Fibroblast of mammary gland (primary cell): ENCODE results near the gene ALG11.

Source experiments
- DNase-seq: peaks from one replicate; pipeline ENCODE4 v3.0.0-alpha.2; 2010; ENCODE audit warnings: low read depth
- H3K4me3 ChIP-seq: 2 replicates; pipeline ENCODE4 v1.5.1; 2011; ENCODE audit warnings: low read depth, mild to moderate bottlenecking, low read length, moderate library complexity; ENCODE audit not compliant: control insufficient read depth
- TF ChIP-seq, protein P1 (sequence below): conservative IDR thresholded peaks from 2 replicates; pipeline ENCODE4 v1.5.1; 2011; ENCODE audit warnings: low read depth, low read length, inconsistent platforms; ENCODE audit not compliant: control insufficient read depth, insufficient read depth

ALG11 gene, protein sequence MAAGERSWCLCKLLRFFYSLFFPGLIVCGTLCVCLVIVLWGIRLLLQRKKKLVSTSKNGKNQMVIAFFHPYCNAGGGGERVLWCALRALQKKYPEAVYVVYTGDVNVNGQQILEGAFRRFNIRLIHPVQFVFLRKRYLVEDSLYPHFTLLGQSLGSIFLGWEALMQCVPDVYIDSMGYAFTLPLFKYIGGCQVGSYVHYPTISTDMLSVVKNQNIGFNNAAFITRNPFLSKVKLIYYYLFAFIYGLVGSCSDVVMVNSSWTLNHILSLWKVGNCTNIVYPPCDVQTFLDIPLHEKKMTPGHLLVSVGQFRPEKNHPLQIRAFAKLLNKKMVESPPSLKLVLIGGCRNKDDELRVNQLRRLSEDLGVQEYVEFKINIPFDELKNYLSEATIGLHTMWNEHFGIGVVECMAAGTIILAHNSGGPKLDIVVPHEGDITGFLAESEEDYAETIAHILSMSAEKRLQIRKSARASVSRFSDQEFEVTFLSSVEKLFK

DNA sequence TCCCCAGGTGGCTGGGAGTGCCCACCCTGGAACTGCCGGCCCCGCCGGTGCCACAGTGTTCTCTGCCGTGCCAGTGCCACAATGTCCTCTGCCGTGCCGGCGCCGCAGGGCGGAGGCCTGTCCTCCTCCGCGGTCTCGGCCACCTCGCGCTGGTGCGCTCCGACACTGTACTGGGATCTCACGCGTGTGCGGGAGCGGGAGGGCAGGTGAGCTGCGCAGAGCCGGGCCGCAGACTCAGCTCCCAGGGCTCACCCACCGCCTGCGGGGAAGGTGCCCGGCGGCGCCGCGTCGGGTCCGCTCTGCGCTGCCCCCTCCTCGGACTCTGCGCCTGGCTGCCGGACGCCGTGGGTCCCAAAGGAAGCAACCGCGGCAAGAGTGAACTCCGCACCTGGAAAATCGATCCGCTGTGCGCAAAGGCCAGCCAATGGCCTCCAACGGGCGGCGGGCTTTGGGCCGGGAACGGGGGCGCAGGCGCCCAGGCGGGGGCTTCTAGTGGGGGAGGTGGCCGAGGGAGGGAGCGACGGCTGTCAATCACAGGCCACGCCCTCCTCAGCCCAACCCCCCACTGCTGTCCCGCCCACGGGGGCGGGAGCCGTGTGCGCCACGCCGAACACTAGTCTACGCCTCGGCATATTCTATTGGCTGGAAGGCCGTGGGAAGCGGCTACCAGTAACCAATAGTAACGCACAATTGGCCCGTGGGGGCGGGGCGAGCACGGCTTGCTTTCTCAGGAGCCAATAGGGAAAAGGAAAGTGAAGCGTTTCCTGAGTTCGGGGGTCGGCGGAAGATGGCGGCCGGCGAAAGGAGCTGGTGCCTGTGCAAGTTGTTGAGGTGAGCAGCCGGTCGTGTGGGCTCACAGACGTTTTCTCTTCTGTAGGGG is at the start of gene ALG11:
Gene ALG11 (plus strand): TSS at position 767 of the 880 bp plus-strand sequence. CDS start 21 bp downstream, at position 788.
- DNase-seq: peak; percentile 96
- TF ChIP-seq, protein P1, sequence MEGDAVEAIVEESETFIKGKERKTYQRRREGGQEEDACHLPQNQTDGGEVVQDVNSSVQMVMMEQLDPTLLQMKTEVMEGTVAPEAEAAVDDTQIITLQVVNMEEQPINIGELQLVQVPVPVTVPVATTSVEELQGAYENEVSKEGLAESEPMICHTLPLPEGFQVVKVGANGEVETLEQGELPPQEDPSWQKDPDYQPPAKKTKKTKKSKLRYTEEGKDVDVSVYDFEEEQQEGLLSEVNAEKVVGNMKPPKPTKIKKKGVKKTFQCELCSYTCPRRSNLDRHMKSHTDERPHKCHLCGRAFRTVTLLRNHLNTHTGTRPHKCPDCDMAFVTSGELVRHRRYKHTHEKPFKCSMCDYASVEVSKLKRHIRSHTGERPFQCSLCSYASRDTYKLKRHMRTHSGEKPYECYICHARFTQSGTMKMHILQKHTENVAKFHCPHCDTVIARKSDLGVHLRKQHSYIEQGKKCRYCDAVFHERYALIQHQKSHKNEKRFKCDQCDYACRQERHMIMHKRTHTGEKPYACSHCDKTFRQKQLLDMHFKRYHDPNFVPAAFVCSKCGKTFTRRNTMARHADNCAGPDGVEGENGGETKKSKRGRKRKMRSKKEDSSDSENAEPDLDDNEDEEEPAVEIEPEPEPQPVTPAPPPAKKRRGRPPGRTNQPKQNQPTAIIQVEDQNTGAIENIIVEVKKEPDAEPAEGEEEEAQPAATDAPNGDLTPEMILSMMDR: no peak

DNA sequence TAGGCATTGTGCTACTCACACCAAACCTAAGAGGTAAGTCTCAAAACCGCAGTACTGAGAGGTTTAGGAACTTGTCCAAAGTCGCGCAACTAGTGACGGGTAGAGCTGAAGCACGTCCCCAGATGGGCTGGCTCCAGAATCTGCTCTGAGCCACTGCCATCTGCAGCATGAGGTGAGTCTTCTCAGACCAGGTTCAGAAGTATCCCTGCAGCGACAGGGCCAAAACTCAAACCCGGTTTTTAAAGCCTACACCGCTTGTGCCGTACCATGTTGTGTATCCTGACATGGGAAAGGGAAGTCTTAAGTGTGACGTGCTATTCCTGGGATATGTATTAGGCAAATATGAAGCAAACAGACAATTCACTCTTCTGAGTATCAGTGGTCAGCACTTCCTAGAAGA is 46.0 kb upstream of the ALG11 start:
- DNase-seq: no peak
- H3K4me3 ChIP-seq: no peak overlapping the region
- TF ChIP-seq, protein P1: no peak

More for the DNA sequence above, at the start of gene ALG11:
- H3K4me3 ChIP-seq: peak within 1 kb of the TSS; percentile 100

DNA sequence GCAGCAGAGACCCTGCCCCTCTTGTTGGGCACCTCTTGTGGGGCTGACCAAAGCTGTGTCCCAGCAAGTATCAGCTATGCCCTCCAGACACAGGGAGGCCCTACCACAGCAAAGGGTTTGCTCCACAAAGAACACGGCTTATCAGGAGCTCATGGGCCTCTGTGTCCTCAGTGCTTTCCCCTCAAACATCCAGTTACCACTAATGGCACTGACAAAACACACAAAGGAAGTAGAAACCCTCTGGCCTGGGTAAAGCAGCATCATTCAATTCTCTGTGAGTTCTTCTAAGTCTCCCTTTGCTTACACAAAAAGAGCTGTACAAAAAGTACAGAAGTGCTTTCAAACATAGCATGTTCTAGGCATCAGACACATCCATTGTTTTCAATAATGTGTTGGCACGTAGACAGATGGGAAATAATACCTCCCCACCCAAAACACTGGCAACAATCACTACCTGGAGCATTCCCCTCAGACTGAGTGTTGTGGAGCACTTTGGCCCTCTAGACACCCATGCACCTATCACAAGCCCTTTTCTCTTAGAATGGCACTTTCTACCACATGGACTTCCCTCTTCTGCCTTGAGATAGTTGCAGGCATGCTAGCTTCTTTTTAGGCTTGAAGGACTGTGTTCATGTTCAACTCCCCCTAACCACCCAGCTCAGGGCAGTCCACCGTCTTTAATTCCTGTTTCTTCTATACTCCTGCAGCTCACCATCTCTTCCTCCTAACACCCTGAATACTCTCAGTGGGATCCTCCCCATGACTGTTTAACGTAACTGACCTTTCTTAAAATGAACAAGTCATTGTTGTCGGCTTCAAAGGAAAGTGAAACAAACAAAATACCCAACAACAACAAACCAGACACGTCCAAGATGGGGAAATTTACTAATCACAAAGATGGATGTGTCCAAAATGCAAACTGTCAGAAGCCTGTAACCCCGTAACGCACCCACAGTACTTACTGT is 44.4 kb upstream of the ALG11 start:
- TF ChIP-seq, protein P1: no peak
- H3K4me3 ChIP-seq: no peak overlapping the region
- no peak for DNase-seq

DNA sequence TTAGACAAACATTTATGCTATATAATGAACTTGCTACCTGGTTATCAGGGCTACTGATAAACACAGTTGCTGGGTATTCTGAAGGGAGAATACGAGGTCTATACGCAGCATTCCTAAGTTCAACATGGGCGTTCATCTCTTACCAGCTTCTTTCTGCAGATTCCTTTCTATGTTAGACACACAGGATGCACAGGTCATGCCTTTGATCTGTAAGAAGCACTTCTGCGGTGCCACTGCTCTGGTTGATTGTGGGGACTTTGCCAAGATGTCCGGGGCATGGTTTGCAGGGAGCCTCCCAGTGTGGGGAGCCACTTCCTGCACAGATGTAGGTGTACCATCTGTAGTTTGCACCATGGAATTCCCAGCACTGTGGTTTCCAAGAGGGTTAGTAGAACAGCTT is 41.8 kb upstream of the ALG11 start:
- H3K4me3 ChIP-seq: no peak overlapping the region
- TF ChIP-seq, protein P1: no peak
- no peak for DNase-seq

DNA sequence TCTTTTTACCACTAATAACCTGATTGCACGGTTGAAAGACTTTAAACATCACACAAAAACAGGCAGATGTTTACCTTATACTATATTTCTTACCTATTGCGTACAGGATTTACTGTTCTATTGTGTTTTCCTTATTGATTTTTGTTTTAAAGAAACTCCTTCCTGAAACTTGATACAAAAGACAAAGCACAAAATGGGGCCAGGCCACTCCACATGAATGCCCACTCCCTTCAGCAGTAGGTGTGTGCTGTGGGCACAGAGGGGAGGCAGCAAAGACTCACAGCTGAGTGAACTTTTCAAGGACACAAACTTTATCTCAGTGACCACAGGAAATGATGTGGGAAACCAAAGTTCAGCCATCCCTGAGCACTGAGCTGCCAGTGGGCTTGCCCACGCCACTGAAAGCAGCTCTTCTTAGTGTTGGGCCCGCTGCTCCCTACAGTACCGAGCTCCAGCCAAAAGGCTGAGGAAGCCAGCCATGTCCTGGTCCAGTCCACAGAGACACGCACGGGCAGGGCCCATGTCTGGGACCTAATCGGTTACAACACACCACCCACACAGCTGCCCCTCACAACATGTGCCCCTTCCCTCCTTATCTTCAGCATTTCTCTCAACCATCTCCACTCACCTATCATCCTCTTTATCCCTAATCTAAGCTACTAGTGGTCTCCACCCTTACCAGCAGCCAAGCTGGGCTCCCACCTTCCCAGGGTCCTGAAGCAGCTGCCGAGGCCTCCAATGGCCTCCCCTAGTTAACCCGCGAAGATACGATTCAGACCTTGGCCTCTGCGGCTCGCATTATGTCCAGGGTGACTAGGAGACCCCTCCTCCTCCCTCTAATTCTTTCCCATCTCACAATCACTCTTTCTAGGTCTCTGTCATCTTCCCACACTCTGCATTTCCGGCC is 40.4 kb upstream of the ALG11 start:
- no peak for DNase-seq
- no peak overlapping the region for H3K4me3 ChIP-seq
- TF ChIP-seq, protein P1: no peak
